ENCODE data around the gene C2orf81.

The C2orf81 gene

DNA sequence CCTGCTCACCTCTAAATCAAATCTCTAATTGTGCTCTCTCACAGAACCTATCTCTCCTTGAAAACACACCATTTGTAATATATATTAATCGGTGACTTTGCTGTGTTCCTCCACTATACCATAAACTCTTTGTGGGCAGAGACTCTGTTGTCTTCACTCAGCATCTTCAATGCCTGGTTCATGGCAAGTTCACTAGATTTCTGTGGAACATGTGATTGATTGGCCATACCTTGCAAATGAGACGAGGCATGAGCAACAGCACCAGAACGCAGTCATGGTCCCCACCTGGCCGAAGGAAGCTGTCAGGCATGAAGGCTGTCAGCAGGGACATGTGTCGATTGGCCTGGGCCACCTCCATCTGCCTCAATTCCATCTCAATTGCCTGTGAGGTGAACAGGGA is 52.9 kb downstream of the C2orf81 start:
- no peak for DNase-seq (ENCODE audit: low read depth)
- H3K4me3 ChIP-seq (ENCODE audit: low read depth, low read length), result no peak overlapping the region

DNA sequence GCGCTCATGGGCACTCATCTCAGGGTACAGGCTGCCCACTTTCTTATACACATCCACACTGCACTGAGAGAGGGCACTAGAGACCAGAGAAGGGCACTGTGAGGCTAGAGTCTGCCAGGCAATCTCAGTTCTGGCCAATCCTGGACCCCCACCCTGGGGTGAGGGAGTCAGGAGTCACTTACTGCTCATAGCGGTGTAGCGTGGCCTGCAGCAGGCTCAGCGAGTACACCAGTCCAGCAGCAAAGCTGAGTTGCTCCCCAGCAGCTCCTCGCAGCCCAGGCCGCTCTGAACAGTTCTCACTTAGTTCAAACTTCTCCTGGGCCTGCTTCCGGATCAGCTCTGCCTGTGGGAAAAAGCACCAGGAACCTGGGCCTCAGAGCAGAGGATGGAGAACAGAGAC is 53.6 kb downstream of the C2orf81 start:
- no peak for DNase-seq (ENCODE audit: low read depth)
- no peak overlapping the region for H3K4me3 ChIP-seq (ENCODE audit: low read depth, low read length)

DNA sequence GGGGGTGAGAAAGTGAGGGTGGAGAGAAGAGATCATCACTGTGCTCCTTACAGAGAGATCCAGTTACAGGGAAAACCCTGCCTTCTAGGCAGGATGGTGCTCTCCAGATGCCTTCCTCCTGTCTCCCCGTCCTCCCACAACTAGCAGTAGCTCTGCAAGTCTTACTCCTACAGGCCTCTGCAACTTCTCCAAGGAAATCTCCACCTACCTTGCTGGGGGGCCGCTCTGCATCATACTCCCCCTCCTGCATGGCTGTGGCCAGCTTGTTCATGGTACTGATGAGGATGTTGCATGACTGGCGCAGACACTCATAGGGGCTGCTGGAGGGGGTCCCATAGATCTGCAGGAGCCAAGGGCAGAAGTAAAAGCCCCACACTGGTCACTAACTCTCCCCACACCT is 55.4 kb downstream of the C2orf81 start:
- no peak for DNase-seq (ENCODE audit: low read depth)
- H3K4me3 ChIP-seq (ENCODE audit: low read depth, low read length), result no peak overlapping the region

DNA sequence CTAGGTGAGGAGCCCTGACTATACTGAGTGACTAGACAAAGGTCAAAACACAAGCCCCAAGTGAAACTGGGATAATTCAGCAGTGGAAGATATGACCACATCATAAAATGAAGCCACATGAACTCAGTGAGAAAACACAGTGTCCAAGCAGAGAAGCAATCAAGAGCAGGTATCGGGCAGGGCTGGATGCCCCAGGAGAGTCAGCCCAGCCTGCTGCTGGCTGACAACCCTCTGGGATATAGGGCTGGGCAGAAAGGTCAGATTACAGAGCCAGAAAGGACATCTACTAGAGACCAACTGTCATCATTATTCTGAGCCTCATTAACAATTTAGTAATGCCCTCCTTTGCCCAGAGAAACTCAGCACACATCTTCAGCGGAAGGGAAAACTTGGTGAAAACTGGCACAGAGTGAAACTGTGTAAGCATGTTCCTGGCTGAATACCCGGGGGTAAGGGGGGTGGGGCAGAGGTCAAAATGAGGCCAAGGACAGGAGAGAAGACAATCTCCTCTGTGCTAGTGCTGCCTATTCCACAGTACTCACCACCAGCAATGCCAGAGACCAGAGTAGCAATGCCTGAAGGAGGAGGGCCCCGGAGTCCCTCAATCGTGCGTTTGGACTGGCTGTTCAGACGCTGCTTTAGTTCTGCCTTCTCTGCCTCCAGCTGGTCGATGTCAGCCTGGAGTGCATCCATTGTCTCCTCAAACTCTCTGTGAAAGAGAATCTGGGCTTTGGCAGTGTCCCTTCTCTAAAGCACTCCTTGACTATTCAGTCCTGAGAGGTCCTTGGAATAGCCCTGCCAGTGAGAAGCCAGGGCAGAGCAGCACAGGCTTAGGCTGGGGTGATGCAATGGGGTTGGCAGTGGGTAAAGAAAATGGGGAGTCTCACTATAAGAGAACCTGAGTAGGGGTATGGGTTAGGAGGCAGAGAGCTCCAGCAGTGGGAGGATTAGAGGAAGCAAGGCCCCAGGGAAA is 56.6 kb downstream of the C2orf81 start:
- no peak for DNase-seq (ENCODE audit: low read depth)
- no peak overlapping the region for H3K4me3 ChIP-seq (ENCODE audit: low read depth, low read length)
